Neutrophil (primary cell): ENCODE measurements around the gene PTN.

Experiments used
- H3K27ac ChIP-seq: fragments of 200-600 bp; sonication (generic); 2 replicates; pipeline ENCODE4 v1.5.1; 2016; ENCODE audit warnings: mild to moderate bottlenecking, moderate library complexity
- H3K27me3 ChIP-seq: fragments of 200-600 bp; sonication (generic); 2 replicates; pipeline ENCODE4 v1.6.0; 2016; ENCODE audit warnings: mild to moderate bottlenecking
- H3K36me3 ChIP-seq: fragments of 200-600 bp; sonication (generic); 2 replicates; pipeline ENCODE4 v1.5.1; 2017
- H3K4me1 ChIP-seq, 2 experiments: fragments of 200-600 bp in 1 of 2; sonication (generic) in 1 of 2; 1 replicate in 1 of 2; 2 replicates in 1 of 2; pipeline versions ENCODE4 v1.5.1 to v1.6.1; 2013 to 2016; ENCODE audit warnings: low read depth in 1 of 2, low read length in 1 of 2, mild to moderate bottlenecking in 1 of 2, moderate library complexity in 1 of 2; ENCODE audit not compliant: control insufficient read depth in 1 of 2, insufficient read depth in 1 of 2
- H3K4me3 ChIP-seq, 2 experiments: fragments of 200-600 bp in 1 of 2; sonication (generic) in 1 of 2; 1 replicate in 1 of 2; 2 replicates in 1 of 2; pipeline ENCODE4 v1.5.1; 2013 to 2016; ENCODE audit warnings: low read depth in 1 of 2, low read length in 1 of 2, mild to moderate bottlenecking in 1 of 2, moderate library complexity in 1 of 2
- H3K9me3 ChIP-seq: fragments of 200-600 bp; sonication (generic); 2 replicates; pipeline ENCODE4 v1.5.1; 2016
- TF ChIP-seq, protein P1 (sequence below): fragments of 200-600 bp; sonication (generic); IDR thresholded peaks from 2 replicates; pipeline ENCODE4 v1.5.1; 2016; ENCODE audit warnings: antibody characterized with exemption

The PTN gene

DNA sequence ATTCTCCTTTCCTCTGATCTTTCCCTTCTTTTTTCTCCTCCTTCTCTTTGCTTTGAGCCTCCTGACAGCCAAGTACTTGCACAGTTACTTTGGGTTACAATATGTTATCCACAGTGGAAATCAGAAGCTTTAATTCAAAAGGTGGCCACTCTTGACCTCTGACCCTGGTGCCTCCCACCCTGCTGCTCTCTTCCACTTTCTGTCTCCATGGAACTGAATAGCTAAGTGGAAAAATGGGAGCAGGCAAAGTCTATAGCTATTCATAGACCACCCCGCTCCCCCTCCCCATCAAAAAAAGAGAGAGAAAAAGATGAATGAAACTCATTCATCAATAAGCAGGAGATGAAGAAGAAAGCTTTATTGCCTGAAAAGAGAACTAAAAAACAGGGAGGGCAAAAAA lies 39.4 kb downstream of the PTN start:
- TF ChIP-seq, protein P1, sequence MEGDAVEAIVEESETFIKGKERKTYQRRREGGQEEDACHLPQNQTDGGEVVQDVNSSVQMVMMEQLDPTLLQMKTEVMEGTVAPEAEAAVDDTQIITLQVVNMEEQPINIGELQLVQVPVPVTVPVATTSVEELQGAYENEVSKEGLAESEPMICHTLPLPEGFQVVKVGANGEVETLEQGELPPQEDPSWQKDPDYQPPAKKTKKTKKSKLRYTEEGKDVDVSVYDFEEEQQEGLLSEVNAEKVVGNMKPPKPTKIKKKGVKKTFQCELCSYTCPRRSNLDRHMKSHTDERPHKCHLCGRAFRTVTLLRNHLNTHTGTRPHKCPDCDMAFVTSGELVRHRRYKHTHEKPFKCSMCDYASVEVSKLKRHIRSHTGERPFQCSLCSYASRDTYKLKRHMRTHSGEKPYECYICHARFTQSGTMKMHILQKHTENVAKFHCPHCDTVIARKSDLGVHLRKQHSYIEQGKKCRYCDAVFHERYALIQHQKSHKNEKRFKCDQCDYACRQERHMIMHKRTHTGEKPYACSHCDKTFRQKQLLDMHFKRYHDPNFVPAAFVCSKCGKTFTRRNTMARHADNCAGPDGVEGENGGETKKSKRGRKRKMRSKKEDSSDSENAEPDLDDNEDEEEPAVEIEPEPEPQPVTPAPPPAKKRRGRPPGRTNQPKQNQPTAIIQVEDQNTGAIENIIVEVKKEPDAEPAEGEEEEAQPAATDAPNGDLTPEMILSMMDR: no peak

GRCh38 chr7:137302081-137302480 lies 41.5 kb downstream of the PTN start:
- TF ChIP-seq, protein P1: no peak
- H3K9me3 ChIP-seq: no peaks in the 10 kb centered on the region
- H3K4me1 ChIP-seq: no peaks in the 10 kb centered on the region
- no peak overlapping the region for H3K4me3 ChIP-seq
- no peaks in the 10 kb centered on the region for H3K27me3 ChIP-seq
- no peak overlapping the region for H3K27ac ChIP-seq
- no peaks in the 10 kb centered on the region for H3K36me3 ChIP-seq

More for the DNA sequence above, 39.4 kb downstream of the PTN start:
- no peaks in the 10 kb centered on the region for H3K4me1 ChIP-seq
- no peaks in the 10 kb centered on the region for H3K9me3 ChIP-seq
- no peak overlapping the region for H3K4me3 ChIP-seq
- no peak overlapping the region for H3K27ac ChIP-seq
- no peaks in the 10 kb centered on the region for H3K36me3 ChIP-seq
- no peaks in the 10 kb centered on the region for H3K27me3 ChIP-seq

DNA sequence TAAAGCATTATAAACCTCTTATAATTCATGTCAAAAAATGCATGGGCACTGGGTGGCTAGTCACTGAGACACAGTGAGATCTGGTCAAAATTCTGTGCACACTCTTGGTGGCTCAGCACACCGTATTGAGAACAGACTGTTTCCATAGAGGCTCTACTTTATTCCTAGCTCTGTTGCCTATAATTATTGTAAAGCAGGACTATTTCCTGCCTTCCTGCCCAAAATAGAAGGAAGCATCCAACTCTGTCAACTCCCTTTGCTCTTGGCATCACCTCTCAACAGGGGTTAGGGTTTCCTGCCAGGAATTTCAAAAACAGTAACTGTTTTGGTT lies 45.1 kb downstream of the PTN start:
- Histone ChIP-seq H3K4me1 (no peaks in the 10 kb centered on the region), H3K9me3 (no peaks in the 10 kb centered on the region), H3K36me3 (no peaks in the 10 kb centered on the region), H3K27ac (no peak overlapping the region), H3K27me3 (no peaks in the 10 kb centered on the region), H3K4me3 (no peak overlapping the region)
- TF ChIP-seq, protein P1: no peak

GRCh38 chr7:137297551-137298463 lies 45.7 kb downstream of the PTN start:
- H3K27me3 ChIP-seq: no peaks in the 10 kb centered on the region
- TF ChIP-seq, protein P1: no peak
- H3K36me3 ChIP-seq: no peaks in the 10 kb centered on the region

DNA sequence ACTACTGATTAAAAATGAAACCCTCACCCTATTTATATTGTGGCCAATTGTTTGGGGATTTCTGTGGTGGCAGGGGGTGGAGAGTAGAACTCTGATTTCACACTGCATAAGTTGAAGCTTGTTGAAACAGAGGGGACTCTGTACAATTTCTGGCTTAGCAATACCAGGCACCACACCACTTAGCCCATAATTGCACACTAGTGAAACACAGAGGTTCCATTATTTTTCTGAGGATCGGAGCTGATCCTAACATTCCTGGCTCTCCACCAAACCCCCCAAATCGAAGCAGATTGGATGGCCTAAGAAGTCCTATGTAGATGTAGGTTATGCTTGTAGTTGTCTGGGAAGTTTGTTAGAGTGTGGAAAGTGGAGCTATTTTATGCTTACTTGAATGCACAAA lies 47.0 kb downstream of the PTN start:
- Histone ChIP-seq H3K4me1 (no peaks in the 10 kb centered on the region), H3K9me3 (no peaks in the 10 kb centered on the region), H3K27me3 (no peaks in the 10 kb centered on the region), H3K36me3 (no peaks in the 10 kb centered on the region), H3K4me3 (no peak overlapping the region), H3K27ac (no peak overlapping the region)
- TF ChIP-seq, protein P1: no peak

More at GRCh38 chr7:137297551-137298463, 45.7 kb downstream of the PTN start:
- no peak overlapping the region for H3K27ac ChIP-seq
- no peaks in the 10 kb centered on the region for H3K4me1 ChIP-seq
- H3K4me3 ChIP-seq: no peak overlapping the region
- no peaks in the 10 kb centered on the region for H3K9me3 ChIP-seq
